ENCODE measurements around the gene PNCK.
"Not testable (repeated sequence)": the region's sequence is repeated elsewhere in the genome, so short reads cannot be mapped to it uniquely, and the experiment has no call there.

GRCh38 chrX:153696986-153697722 lies 23.5 kb upstream of the PNCK start:
- not testable (repeated sequence) for TF ChIP-seq CTCF (IDR thresholded peaks at IDR 0.05; ENCODE audit: insufficient read depth, low read length, poor library complexity, severe bottlenecking); EZH2phosphoT487 (conservative IDR thresholded peaks at IDR 0.05; ENCODE audit: low read length)

Data from SU-DHL-6 (cell line).